Measurements from ENCODE around the gene HSD17B1.
A peak's percentile ranks its signal among the peaks of the same experiment; 100 is the strongest.
"Not testable (repeated sequence)": the region's sequence is repeated elsewhere in the genome, so short reads cannot be mapped to it uniquely, and the experiment has no call there.

Gene HSD17B1

DNA sequence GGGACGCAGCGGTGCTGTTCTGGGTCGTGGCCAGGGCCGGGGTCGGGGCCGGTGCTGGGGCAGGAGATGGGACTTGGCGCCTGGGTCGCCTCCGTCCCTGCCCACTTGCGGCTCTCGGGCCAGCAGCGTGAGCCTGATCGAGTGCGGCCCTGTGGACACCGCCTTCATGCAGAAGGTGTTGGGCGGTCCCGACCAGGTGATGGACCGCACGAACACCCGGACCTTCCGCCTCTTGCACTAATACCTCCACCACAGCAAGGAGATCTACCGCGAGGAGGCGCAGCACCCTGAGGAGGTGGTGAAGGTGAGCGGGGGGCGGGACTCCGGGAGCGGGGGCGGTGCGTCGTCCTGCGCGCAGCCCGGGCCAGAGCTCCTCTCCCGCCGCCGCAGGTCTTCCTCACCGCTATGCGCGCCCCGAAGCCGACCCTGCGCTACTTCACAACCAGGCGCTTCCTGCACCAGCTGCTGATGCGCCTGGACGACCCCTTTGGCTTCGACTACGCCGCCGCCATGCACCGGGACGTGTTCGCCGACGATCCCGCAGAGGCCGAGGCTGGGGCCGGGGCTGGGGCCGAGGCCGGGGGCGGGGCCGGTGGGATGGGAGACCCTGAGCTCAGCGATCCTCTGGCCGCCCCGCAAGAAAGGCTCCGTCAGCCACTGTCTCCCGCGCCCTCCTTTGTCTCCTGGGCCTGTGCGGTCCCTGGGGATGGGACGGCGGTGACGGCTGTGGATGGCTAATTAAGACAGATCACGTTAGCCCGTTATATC lies 4.5 kb upstream of the HSD17B1 start:
- DNase-seq = peak; percentile 71

DNA sequence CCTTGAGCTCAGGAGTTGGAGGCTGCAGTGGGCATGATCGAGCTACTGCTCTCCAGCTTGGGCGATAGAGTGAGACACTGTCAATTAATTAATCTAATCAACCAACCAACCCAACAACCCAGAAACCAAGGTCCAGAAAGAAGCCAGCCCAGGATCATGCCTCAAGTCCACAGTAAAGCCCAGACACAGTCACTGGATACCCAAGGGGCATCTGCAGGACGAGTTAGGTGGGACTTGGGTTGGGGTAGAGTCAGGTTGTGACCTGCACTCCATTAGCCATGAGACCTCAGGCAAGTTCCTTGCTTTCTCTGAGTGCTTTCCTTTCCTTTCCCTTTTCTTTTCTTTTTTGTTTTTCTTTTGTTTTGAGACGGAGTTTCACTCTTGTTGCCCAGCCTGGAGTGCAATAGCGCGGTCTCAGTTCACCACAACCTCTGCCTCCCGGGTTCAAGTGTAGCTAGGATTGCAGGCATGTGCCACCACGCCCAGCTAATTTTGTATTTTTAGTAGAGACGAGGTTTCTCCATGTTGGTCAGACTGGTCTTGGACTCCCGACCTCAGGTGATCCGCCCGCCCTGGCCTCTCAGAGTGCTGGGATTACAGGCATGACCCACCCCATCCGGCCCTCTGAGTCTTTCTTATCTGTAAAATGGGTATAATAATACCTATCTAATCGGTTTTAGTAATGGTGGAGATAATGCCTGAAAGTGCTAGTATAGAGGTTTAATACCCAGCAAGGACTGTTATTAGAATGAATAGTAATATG lies 3.5 kb upstream of the HSD17B1 start:
- no peak for DNase-seq

DNA sequence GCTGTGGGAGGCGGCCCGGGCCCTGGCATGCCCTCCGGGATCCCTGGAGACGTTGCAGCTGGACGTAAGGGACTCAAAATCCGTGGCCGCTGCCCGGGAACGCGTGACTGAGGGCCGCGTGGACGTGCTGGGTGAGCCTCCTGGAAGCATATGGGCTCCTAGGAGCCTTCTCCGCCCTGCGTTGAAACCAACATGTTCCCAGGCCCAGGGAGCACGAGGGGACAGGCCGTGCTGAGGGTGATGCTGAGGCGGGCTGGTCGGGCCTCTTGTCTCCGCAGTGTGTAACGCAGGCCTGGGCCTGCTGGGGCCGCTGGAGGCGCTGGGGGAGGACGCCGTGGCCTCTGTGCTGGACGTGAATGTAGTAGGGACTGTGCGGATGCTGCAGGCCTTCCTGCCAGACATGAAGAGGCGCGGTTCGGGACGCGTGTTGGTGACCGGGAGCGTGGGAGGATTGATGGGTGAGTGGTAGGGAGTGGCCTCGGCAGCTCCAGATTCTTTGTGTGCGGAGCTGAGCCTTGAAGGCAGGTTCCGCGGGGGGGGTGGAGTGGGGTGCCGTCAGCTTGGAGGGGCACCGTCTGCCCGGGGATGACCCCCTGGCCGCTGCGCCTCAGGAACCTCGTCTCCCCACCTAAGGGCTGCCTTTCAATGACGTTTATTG lies 567 bp downstream of the HSD17B1 start:
- no peak for DNase-seq

GRCh38 chr17:42553866-42554249 lies 1.1 kb downstream of the HSD17B1 start:
- DNase-seq = no peak

DNA sequence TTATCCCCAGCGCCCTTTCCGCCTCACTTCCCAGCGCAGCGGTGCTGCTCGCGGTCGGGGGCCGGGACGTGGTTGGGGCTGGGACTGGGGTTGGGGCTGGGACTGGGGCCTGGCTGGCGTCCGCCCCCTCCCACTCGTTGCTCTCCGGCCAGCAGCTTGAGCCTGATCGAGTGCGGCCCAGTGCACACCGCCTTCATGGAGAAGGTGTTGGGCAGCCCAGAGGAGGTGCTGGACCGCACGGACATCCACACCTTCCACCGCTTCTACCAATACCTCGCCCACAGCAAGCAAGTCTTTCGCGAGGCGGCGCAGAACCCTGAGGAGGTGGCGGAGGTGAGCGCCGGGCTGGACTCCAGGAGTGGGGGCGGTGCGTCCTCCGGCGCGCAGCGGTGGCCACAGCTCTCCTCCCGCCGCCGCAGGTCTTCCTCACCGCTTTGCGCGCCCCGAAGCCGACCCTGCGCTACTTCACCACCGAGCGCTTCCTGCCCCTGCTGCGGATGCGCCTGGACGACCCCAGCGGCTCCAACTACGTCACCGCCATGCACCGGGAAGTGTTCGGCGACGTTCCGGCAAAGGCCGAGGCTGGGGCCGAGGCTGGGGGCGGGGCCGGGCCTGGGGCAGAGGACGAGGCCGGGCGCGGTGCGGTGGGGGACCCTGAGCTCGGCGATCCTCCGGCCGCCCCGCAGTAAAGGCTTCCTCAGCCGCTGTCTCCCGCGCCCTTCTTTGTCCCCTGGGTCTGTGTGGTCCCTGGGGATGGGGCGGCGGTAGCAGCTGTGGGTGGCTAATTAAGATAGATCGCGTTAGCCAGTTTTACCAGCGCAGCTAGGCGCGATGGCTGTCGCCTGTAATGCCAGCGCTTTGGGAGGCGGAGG lies 1.8 kb downstream of the HSD17B1 start:
- DNase-seq = peak; percentile 93

DNA sequence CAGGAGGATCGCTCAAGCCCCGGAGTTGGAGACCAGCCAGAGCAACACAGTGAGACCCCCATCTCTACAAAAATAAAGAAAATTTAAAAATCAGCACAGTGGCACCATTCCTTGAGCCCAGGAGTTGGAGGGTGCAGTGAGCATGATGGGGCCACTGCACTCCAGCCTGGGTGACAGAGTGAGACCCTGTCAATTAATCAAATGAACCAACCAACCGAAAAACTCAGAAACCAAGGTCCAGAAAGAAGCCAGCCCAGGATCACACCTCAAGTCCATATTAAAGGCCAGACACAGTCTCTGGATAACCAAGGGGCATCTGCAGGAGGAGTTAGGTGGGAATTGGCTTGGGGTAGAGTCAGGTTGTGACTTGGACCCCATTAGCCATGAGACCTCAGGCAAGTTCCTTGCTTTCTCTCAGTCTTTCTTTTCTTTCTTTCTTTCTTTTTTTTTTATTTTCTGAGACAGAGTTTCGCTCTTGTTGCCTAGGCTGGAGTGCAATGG lies 2.4 kb downstream of the HSD17B1 start:
- DNase-seq = no peak

GRCh38 chr17:42555961-42556617 lies 3.4 kb downstream of the HSD17B1 start:
- not testable (repeated sequence) for DNase-seq

DNA sequence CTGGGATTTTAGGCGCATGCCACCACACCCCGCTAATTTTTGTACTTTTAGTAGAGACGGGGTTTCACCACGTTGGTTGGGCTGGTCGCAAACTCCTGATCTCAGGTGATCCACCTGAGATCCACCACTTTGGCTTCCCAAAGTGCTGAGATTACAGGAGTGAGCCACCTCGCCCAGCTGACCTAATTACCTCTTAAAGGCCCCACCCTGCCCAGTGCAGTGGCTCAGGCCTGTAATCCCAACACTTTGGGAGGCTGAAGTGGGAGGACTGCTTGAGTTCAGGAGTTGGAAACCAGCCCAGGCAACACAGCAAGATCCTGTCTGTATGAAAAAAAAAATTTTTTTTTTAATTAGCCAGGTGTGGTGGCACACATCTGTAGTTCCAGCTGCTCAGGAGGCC lies 6.4 kb downstream of the HSD17B1 start:
- no peak for DNase-seq

GRCh38 chr17:42560246-42560645 lies 7.5 kb downstream of the HSD17B1 start:
- DNase-seq = no peak

- peak; percentile 96 for DNase-seq
These were observed 9.2 kb downstream of the HSD17B1 start, which contains the start of gene COASY for GRCh38 chr17:42561897-42562387. Gene COASY, plus strand, starts transcription at chr17:42562148. Its CDS starts 475 bp downstream, at chr17:42562623.

DNA sequence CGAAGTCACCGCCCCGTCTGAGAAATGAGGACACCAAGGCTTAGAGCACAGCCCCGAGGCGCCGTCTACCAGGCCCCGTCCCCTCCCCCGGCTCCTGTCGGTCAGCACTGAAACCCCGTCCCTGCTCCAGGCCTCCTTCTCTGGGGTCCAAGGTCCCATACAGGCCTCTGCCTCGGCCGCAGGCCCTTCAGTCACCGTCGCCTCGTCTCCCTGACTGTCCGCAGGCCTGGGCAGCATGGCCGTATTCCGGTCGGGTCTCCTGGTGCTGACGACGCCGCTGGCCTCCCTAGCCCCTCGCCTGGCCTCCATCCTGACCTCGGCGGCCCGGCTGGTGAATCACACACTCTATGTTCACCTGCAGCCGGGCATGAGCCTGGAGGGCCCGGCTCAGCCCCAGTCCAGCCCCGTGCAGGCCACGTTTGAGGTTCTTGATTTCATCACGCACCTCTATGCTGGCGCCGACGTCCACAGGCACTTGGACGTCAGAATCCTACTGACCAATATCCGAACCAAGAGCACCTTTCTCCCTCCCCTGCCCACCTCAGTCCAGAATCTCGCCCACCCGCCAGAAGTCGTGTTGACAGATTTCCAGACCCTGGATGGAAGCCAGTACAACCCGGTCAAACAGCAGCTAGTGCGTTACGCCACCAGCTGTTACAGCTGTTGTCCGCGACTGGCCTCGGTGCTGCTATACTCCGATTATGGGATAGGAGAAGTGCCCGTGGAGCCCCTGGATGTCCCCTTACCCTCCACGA lies 9.8 kb downstream of the HSD17B1 start:
- no peak for DNase-seq

- no peak for DNase-seq
These were observed 10.4 kb downstream of the HSD17B1 start for GRCh38 chr17:42563143-42563509.

DNA sequence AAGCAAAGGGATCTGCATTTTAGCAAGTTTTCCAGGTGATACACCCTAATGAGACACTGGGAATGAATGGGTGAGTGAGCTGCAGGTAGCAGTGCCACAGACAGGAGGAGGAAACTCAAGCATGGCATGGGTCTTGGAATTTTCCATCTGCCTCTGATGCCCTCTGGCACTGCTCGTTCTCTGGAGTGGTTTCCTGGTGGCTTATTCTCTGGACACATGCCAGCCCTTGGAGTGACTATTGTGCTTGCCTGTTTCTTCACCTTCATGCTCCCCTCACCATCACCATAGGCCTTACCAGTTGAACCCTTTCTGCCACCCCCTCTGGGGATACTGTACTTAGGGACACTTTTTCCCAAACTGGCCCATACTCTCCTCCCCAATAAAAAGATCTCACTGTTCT lies 10.8 kb downstream of the HSD17B1 start:
- no peak for DNase-seq

GRCh38 chr17:42563950-42564349 lies 11.2 kb downstream of the HSD17B1 start:
- DNase-seq = no peak

DNA sequence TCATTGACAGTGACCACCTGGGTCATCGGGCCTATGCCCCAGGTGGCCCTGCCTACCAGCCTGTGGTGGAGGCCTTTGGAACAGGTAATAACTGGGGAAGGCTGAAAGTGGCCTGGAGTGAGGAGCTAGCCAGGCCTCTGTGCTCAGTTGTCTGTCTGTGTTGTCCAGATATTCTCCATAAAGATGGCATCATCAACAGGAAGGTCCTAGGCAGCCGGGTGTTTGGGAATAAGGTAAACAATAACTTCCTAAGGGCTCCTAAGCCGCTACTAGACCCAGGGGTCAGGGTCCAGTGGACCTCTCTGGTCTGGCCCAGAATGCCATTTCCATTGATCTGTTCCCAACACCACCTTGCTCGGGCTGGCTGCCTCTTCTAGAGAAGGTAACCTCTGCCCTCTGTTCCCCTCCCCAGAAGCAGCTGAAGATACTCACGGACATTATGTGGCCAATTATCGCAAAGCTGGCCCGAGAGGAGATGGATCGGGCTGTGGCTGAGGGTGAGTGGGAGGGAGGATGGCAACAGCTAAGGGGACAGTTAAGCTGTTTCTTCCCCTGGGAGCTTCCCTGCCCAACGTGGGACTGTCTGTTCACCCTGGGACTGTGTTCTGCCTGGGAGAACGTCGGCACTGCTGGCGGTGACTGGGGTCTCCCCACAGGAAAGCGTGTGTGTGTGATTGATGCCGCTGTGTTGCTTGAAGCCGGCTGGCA lies 12.2 kb downstream of the HSD17B1 start:
- DNase-seq = no peak

- DNase-seq = no peak
These were observed 12.9 kb downstream of the HSD17B1 start for GRCh38 chr17:42565523-42566214.

- no peak for DNase-seq
These were observed 13.6 kb downstream of the HSD17B1 start for GRCh38 chr17:42566215-42566882.

- peak; percentile 93 for DNase-seq
These were observed 14.3 kb downstream of the HSD17B1 start, which contains the start of gene MLX for GRCh38 chr17:42566883-42567573. Gene MLX, plus strand, starts transcription at chr17:42567100. Its CDS starts 25 bp downstream, at chr17:42567125.

Data from left hindlimb (tissue), 1 donor.